Inflammatory macrophage (primary cell): ENCODE data around the gene RICTOR.

Experiments
- DNase-seq, 2 donors: peaks; one replicate each; pipeline ENCODE4 v3.0.0-alpha.2; 2020 to 2022

RICTOR gene

DNA sequence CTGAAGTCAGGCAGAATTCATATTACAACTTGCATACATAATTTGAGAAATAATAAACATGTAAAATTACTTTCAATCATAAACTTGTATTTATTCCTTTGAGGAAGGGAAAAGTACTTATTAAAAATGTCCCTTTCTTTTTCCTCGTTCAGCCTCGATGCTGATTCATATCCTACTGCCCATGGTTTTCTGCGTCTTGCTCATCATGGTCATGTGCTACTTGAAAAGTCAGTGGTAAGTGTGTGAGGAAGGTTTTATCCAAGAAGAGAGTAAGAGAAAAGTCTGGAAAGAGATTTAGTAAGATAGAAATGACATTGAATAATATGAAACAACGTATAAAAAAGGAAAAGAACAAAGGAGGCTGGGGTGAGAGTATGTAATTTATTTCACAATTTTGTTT, 142.5 kb downstream of the RICTOR start:
- no peak for DNase-seq

DNA sequence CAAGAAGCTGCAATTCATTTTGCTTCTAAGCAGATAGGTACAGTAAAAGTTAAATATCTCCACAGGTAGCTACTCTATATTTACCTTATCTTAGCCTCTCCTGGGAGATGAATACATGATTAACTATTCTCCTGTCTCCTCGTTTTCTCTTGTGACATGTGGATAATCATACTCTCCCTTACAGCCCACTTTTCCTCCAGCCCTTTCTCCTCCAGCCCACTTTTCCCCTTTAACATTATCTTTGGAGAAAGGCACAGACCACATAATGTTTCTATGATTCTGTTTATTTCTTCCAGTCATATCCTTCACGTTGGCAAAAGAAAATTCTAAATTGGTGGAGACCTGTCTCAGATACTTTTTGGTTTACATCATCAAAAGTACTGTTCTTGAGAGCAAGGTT, 144.4 kb downstream of the RICTOR start:
- DNase-seq = no peak

DNA sequence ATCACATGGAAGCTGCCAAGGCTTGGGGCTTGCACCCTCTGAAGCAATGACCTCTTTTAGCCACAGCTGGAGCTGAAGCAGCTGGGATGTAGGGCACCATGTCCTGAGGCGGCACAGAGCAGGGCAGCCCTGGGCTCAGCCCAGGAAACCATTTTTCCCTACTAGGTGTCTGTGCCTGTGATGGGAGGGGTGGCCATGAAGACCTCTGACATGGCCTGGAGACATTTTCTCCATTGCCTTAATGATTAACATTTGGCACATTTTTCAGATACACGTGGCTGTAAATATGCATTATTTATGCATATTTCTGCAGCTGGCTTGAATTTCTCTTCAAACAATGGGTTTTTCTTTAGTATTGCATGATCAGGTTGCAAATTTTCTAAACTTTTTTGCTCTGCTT, 146.7 kb downstream of the RICTOR start:
- no peak for DNase-seq

- no peak for DNase-seq
These were observed 148.1 kb downstream of the RICTOR start for GRCh38 chr5:38926121-38926520.

DNA sequence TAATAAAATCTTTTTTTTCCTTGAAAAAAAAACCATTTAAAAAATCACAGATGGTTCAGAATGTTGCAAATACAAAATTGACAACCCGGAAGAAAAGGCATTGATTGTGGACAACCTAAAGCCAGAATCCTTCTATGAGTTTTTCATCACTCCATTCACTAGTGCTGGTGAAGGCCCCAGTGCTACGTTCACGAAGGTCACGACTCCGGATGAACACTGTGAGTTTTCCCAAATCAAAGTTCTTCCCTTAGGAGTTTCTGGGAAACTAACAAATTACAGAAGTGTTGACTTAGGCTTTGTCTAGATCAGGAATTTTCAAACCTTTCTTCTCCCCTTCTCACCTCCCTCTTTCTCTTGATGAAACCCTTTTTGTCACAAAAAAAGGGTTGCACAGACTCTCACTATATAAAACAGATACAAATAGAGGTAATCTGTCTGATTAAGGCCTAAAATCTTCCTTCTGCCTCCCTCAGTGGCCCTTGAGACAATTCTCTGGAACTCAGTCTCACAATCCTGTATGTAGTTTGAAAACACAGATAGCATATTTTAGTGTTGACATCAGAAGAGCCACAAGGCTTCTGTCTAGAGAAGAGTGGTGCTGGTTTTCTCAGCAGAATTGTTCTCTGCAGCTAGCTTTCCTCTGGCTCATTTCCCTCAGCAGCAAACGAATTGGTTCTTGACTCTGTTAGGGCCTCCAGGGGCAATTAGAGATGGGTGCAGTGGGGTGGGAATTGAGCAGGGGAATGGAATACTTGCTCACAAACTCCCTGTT, 148.9 kb downstream of the RICTOR start:
- no peak for DNase-seq

GRCh38 chr5:38923661-38924451, 150.3 kb downstream of the RICTOR start:
- no peak for DNase-seq

- peak; percentile 31 to 45 for DNase-seq
These were observed 152.0 kb downstream of the RICTOR start for GRCh38 chr5:38922199-38922598.

DNA sequence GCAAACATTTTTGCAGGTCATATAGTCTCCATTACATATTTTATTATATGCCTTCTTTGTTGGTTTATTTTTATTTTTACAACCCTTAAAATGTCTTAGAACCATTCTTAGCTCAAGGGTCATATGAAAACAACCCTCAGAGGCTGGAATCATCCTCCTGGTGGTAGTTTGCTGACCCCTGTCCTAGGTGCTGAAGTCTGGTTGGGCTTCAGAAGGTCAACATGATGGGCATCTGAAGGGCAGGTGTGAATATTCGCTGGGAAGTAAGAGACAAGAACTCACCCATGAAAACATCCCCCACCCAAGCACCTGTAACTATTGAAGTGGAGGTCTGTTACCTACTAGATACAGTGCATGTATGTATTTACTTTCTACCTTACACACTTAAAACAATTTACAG, 153.0 kb downstream of the RICTOR start:
- no peak for DNase-seq

GRCh38 chr5:38916802-38917201, 157.4 kb downstream of the RICTOR start:
- no peak for DNase-seq

DNA sequence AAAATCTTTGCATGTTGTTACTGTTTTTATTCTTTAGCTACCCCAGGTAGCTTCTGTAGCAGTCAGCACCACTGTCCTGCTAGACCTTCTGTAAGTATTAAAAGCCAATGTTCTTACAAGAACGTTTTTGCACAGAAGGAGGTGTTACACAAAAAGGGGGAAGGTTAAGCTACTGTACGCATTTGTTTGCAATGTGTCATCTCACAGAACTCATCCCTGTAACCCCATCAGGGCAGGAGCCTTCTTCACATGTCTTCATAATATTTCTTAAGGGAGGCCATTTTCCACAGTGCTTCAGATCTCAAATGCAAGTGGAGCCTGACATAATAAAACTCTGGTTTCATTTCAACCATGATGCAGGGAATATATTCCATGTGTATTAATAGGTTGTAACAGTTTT, 160.5 kb downstream of the RICTOR start:
- DNase-seq = no peak

DNA sequence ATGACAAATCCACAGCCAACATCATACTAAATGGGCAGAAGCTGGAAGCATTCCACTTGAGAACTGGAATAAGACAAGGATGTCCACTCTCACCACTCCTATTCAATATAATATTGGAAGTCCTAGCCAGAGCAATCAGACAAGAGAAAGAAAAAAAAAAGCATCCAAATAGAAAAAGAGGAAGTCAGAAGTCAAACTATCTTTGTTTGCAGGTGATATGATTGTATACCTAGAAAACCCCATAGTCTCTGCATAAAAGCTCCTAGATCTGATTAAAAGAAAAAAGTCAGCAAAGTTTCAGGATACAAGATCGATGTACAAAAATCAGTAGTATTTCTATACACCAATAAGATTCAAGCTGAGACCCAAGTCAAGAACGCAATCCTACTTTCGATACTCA, 162.3 kb downstream of the RICTOR start:
- no peak for DNase-seq

DNA sequence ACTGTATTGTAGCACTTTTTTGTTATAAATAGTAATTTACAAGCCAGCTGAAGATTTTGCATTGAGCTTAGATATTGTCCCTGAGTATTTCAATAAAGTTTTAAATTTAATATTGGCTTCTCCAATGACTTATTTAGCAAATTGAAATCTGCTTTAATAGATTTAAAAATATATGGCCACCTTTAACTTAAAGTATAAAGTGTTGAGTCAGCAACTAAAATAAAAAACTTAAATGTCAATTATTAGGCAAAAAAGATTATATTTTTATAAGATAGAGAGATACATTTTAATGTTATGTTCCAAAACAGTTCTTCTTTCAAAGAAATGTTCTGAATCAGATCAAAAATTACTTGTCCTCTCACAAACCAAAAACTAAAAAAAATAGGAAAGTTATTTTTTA, 167.7 kb downstream of the RICTOR start:
- no peak for DNase-seq

DNA sequence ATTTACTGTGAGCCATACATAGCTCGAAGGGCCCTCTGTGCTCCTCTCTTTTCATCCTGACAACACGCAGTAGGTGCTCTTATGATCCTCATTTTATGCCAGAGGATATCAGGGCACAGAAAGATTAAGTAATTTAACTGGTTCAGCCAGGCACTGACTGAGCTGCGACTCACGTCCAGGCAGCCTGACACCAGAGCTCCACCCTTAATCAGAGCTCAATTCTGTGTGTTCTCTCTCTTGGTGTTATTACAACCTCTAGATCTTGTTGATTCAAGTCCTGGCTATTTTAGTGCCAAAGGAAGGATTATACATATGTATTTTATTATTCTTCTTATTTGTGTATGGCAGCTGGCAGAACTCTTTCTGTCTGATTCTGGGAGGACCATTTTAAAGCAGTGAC, 168.7 kb downstream of the RICTOR start:
- DNase-seq = no peak

GRCh38 chr5:38899936-38900335, 174.3 kb downstream of the RICTOR start:
- DNase-seq = no peak

GRCh38 chr5:38896760-38897159, 177.4 kb downstream of the RICTOR start:
- DNase-seq = no peak

GRCh38 chr5:38892363-38892762, 181.8 kb downstream of the RICTOR start:
- no peak for DNase-seq

DNA sequence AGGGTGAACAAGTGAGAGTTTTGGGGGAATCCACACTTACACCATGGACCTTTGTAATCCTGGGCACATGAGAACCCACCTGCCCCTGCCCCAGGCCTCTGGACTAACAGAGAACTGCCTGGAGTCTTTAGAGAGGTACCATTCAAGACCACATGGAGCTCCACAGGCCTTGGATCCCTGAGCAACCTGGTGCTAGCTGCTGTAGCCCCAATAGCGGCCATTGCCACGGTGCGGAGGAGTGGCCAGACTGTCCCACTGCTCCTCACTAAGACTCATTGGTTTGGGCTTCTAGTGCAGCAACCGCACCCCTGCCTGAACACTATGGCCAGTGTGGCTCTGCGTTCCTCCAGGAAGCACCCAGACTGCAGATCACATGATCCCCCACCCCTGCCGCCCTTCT, 182.6 kb downstream of the RICTOR start:
- DNase-seq = no peak

DNA sequence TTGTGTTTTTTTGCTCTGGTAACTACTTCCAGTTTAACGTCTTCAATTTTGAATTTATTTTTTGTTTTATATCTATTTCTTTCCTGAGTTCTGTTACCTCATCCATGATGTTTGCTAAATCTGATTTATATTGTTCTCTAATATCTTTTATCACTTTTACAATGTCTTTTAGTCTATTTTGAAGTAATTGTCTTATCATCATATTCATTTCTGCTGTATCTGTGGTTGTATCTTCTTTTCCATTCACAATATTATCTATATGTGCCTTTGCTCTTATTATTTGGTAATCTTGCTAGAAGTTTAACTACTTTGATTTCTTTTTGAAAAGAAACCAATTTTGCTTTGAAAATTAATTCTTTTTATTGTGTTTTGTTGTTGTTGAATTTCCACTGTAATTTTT, 184.8 kb downstream of the RICTOR start:
- no peak for DNase-seq

GRCh38 chr5:38888041-38888440, 186.2 kb downstream of the RICTOR start:
- no peak for DNase-seq
